PFSK-1 (cell line): ENCODE results near the gene EME2.

Source experiments
- POLR2AphosphoS5 ChIP-seq: IDR thresholded peaks from 2 replicates; pipeline ENCODE4 v1.6.1; 2012; ENCODE audit warnings: low read depth, mild to moderate bottlenecking, control low read depth, low read length, moderate library complexity
- SIN3A ChIP-seq: IDR thresholded peaks from 2 replicates; pipeline ENCODE4 v1.6.1; 2012; ENCODE audit warnings: mild to moderate bottlenecking, low read length, moderate library complexity, borderline replicate concordance; ENCODE audit not compliant: insufficient read depth
- TAF1 ChIP-seq: IDR thresholded peaks from 2 replicates; pipeline ENCODE4 v1.6.1; 2012; ENCODE audit warnings: low read length, control low read depth, borderline replicate concordance; ENCODE audit not compliant: insufficient read depth
- TF ChIP-seq, protein P1 (sequence below), 2 experiments: IDR thresholded peaks; 2 replicates each; pipeline versions ENCODE4 v1.6.1 to v1.8.0; 2011 to 2012; ENCODE audit warnings: low read depth in 2 of 2, low read length in 2 of 2, control low read depth in 1 of 2, inconsistent platforms in 1 of 2, mild to moderate bottlenecking in 1 of 2, moderate library complexity in 1 of 2; ENCODE audit not compliant: insufficient read depth in 1 of 2

- TF ChIP-seq SIN3A: no peak
- TF ChIP-seq, protein P1, sequence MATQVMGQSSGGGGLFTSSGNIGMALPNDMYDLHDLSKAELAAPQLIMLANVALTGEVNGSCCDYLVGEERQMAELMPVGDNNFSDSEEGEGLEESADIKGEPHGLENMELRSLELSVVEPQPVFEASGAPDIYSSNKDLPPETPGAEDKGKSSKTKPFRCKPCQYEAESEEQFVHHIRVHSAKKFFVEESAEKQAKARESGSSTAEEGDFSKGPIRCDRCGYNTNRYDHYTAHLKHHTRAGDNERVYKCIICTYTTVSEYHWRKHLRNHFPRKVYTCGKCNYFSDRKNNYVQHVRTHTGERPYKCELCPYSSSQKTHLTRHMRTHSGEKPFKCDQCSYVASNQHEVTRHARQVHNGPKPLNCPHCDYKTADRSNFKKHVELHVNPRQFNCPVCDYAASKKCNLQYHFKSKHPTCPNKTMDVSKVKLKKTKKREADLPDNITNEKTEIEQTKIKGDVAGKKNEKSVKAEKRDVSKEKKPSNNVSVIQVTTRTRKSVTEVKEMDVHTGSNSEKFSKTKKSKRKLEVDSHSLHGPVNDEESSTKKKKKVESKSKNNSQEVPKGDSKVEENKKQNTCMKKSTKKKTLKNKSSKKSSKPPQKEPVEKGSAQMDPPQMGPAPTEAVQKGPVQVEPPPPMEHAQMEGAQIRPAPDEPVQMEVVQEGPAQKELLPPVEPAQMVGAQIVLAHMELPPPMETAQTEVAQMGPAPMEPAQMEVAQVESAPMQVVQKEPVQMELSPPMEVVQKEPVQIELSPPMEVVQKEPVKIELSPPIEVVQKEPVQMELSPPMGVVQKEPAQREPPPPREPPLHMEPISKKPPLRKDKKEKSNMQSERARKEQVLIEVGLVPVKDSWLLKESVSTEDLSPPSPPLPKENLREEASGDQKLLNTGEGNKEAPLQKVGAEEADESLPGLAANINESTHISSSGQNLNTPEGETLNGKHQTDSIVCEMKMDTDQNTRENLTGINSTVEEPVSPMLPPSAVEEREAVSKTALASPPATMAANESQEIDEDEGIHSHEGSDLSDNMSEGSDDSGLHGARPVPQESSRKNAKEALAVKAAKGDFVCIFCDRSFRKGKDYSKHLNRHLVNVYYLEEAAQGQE (IDR thresholded peaks at IDR 0.05; ENCODE audit: insufficient read depth in 1 of 2, low read depth in 2 of 2, low read length in 2 of 2): no peak
- TF ChIP-seq TAF1: no peak
- no peak for TF ChIP-seq POLR2AphosphoS5
Observed at GRCh38 chr16:1734123-1734522, 38.5 kb upstream of the EME2 start.
